Activated CD4-positive, alpha-beta memory T cell treated with anti-CD3 and anti-CD28 coated beads, Interleukin-2, amount 10 ng/mL, durations not matched to agents 7 days and 5 days (primary cell): ENCODE measurements around the gene CMTM7. TPM values are rescaled to one million over a fixed set of nuclear protein-coding genes. Genes with fewer than 3 reads are reported as not detected.
"Not testable (repeated sequence)": the region's sequence is repeated elsewhere in the genome, so short reads cannot be mapped to it uniquely, and the experiment has no call there.

Experiments
- CTCF ChIA-PET: fragments of 350-600 bp; sonication (Branson Sonifier 250); formaldehyde crosslinking; loops from one replicate; lab custom pipeline; 2021; ENCODE audit warnings: antibody characterized with exemption, inconsistent platforms; lab: Charles Lee
- POLR2A ChIA-PET: fragments of 350-600 bp; sonication (Branson Sonifier 250); formaldehyde crosslinking; loops from one replicate; lab custom pipeline; 2021; ENCODE audit warnings: antibody characterized with exemption; lab: Charles Lee
- DNase-seq: peaks from one replicate; pipeline ENCODE4 v3.0.0-alpha.2; 2020
- H3K27ac Mint-ChIP-seq: one replicate; pipeline ENCODE4 v1.8.0; 2021; ENCODE audit warnings: mild to moderate bottlenecking, mixed read lengths
- H3K27me3 Mint-ChIP-seq: one replicate; pipeline ENCODE4 v1.8.0; 2021; ENCODE audit warnings: mixed read lengths
- H3K36me3 Mint-ChIP-seq: one replicate; pipeline ENCODE4 v1.8.0; 2021; ENCODE audit warnings: low read depth, mixed read lengths
- H3K4me1 Mint-ChIP-seq: one replicate; pipeline ENCODE4 v1.8.0; 2021; ENCODE audit warnings: mixed read lengths
- H3K4me3 Mint-ChIP-seq: one replicate; pipeline ENCODE4 v1.8.0; 2021; ENCODE audit warnings: mild to moderate bottlenecking, mixed read lengths
- H3K9me3 Mint-ChIP-seq: one replicate; pipeline ENCODE4 v1.8.0; 2021; ENCODE audit warnings: mixed read lengths
- total RNA-seq, 2 experiments: library from RNA; stranded (reverse); gene quantifications; one replicate each; pipeline ENCODE4 v1.2.3, GENCODE V29; 2021

CMTM7 gene
- total RNA-seq, 2 experiments from 2014 or later = 47.0 to 47.3 TPM

DNA sequence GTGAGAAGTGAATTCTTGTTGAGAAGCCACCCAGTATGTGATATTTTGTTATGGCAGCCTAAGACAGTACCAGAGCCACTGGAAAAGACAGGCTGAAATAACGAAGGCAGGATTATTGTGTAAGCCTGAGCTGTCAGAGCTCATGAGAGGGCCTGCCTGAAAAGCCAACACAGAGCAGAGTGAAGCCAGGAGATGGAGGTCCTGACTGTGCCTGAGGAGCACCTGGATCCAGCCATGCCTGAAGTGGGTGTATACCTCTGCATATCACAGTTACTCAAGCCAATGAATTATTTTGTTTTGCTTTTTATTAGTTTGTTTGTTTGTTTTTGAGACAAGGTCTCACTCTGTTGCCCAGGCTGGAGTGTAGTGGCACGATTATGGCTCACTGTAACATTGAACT is 4.1 kb upstream of the CMTM7 start:
- Mint-ChIP-seq H3K36me3 (peaks cover 3% of the 10 kb centered on the region), H3K4me3 (no peak overlapping the region)
- no peak for DNase-seq

DNA sequence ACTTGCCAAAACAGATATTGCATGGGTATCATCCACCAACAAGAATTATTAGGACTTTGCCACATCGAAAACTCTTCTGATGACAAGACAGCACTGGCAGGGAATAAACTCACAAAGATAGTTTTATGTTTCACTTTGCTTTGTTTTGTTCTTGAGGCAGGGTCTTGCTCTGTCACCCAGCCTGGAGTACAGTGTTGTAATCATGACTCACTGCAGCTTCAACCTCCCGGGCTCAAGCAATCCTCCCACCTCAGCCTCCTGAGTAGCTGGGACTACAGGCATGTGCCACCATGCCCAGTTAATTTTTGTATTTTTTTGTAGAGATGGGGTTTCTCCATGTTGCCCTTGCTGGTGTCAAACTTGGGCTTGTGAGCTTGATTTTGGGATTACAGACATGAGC is 2.1 kb upstream of the CMTM7 start:
- H3K27ac Mint-ChIP-seq, H3K4me3 Mint-ChIP-seq, H3K9me3 Mint-ChIP-seq, DNase-seq, H3K27me3 Mint-ChIP-seq, POLR2A ChIA-PET: not testable (repeated sequence)
- Mint-ChIP-seq H3K4me1 (peaks cover 29% of the 10 kb centered on the region), H3K36me3 (peaks cover 21% of the 10 kb centered on the region)
- CTCF ChIA-PET = interaction anchor here (0.7 to 3.5 kb wide), 4 partner anchors 14 to 151 kb away, joined by 4 to 23 read pairs (median 6); partner anchors contain the start of gene CMTM8

More for the DNA sequence above, 4.1 kb upstream of the CMTM7 start:
- Mint-ChIP-seq H3K27ac (no peak overlapping the region), H3K4me1 (peaks cover 14% of the 10 kb centered on the region), H3K9me3 (no peaks in the 10 kb centered on the region), H3K27me3 (peaks cover 8% of the 10 kb centered on the region)
- CTCF ChIA-PET = interaction anchor here (1.3 to 1.5 kb wide), 2 partner anchors 11 to 12 kb away, joined by 4 to 9 read pairs; no protein-coding TSS in a partner anchor
- POLR2A ChIA-PET = interaction anchor here (1.2 to 1.3 kb wide), 2 partner anchors 11 to 281 kb away, joined by 3 to 5 read pairs; partner anchors contain the start of gene GPD1L

DNA sequence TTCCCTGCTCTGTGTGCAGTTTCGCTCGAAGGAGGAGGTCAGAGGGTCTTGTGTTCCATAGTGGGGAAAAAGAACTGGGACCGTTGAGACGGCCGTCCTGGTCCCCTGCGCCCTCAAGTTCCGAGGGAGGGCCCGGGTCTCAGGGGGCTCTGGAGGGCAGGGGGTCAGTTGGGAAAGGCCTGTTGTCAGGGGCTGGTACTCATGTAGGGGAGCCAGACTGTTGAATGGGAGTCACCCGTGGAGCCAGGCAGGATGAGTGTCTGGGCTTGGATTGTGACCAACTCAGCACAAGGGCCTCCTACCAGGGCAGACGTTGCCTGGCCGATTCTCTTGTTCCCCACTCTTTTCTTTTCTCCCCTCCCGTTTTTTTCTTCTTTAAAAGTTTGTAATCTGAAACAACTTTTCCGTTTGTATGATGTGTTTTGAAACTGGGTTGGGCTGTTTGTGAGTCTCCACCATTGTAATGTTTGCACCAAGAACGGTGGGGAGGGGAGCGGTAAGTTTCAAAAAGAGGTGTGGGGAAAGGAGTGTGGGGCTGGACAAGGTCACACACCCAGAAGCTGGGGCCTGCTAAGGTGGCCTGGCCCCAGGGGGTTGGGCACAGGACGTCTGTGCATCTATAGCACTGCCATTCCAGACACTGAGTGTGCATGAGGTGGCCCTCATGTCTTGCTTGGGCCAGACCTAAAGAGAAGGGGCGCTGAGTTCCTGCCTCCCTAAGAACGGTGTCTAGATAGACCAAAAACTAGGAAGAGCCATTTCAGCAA is 1.1 kb downstream of the CMTM7 start:
- Mint-ChIP-seq H3K36me3 (peaks cover 27% of the 10 kb centered on the region), H3K27me3 (no peaks in the 10 kb centered on the region), H3K4me3 (peak overlapping the region; percentile 97), H3K9me3 (no peaks in the 10 kb centered on the region), H3K4me1 (peaks cover 55% of the 10 kb centered on the region), H3K27ac (peak overlapping the region; percentile 90)
- CTCF ChIA-PET = interaction anchor here (3.5 kb wide), 1 partner anchor 17 kb away, joined by 23 read pairs; no protein-coding TSS in a partner anchor
- POLR2A ChIA-PET = interaction anchor here (0.9 to 3.1 kb wide), 10 partner anchors 8 to 109 kb away, joined by 3 to 18 read pairs (median 6); partner anchors contain the start of gene CMTM6
- DNase-seq = peak; percentile 36

DNA sequence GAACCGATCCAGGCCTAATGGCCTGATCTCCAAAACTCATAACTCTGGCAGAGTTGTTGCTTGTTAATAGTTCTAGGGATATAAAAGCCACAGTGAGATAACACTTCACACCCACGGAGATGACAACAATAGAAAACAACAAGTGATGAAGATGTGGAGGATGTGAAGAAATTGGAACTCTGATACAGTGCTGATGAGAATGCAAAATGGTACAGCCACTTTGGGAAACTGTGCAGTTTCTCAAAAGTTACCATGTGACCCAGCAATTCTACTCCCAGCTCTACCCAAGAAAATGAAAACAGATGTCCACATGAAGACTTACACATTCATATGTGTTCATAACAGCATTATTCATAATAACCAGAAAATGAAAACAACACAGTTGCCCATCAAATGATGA is 3.8 kb downstream of the CMTM7 start:
- CTCF ChIA-PET = interaction anchor here (1.0 to 5.7 kb wide), 5 partner anchors 12 to 72 kb away, joined by 3 to 45 read pairs (median 10); no protein-coding TSS in a partner anchor
- POLR2A ChIA-PET = interaction anchor here (1.2 to 3.5 kb wide), 6 partner anchors 21 to 107 kb away, joined by 3 to 10 read pairs (median 4); partner anchors contain the start of gene CMTM6

DNA sequence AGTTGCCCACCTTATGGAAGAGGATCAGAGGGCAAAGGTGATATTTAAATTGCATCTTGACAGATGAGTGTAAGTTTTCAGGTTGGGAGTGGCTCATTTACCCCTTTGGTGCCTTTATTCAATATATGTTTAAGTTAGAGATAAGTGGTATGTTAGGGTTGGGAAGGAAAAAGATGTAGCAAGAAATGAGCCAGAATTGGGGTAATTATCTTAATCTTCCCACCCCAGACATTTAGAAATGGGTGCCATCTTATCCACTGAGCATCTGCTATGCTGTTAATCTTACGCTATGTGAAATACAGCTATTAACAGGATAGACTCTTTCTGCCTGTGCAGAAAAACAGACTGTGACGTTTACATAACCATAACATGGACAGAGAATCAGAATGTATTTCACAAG is 6.3 kb downstream of the CMTM7 start:
- Mint-ChIP-seq H3K27ac (no peak overlapping the region), H3K36me3 (peaks cover 22% of the 10 kb centered on the region), H3K4me3 (no peak overlapping the region), H3K4me1 (peaks cover 77% of the 10 kb centered on the region), H3K9me3 (no peaks in the 10 kb centered on the region), H3K27me3 (no peaks in the 10 kb centered on the region)
- POLR2A ChIA-PET = no interaction called here
- no peak for DNase-seq
- CTCF ChIA-PET = interaction anchor here (1.2 to 5.7 kb wide), 4 partner anchors 17 to 70 kb away, joined by 3 to 45 read pairs (median 12); no protein-coding TSS in a partner anchor

More for the DNA sequence above, 3.8 kb downstream of the CMTM7 start:
- Mint-ChIP-seq H3K4me3 (no peak overlapping the region), H3K27ac (no peak overlapping the region), H3K36me3 (peaks cover 27% of the 10 kb centered on the region), H3K4me1 (peaks cover 72% of the 10 kb centered on the region), H3K9me3 (no peaks in the 10 kb centered on the region), H3K27me3 (no peaks in the 10 kb centered on the region)
- DNase-seq = no peak

DNA sequence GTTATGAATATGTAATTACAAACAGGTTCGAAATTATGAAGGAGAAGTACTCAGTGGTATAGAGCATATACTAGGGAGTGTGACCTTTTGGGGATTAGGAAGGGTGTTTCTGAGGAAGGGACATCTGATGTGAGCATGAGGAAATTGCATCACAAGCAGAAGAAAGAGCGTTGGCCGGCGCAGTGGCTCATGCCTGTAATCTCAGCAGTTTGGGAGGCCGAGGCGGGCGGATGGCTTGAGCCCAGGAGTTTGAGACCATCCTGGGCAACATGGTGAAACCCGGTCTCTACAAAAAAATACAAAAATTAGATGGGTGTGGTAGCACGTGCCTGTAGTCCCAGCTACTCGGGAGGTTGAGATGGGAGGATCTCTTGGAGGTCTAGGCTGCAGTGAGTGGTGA is 6.9 kb downstream of the CMTM7 start:
- ChIA-PET POLR2A (no interaction called here), CTCF (interaction anchor here (2.4 to 5.7 kb wide), 3 partner anchors 22 to 70 kb away, joined by 8 to 45 read pairs (median 15); no protein-coding TSS in a partner anchor)
- H3K27ac Mint-ChIP-seq = no peak overlapping the region
- H3K9me3 Mint-ChIP-seq = no peaks in the 10 kb centered on the region
- peaks cover 16% of the 10 kb centered on the region for H3K36me3 Mint-ChIP-seq
- H3K4me3 Mint-ChIP-seq = no peak overlapping the region
- H3K4me1 Mint-ChIP-seq = peaks cover 77% of the 10 kb centered on the region
- no peak for DNase-seq
- no peaks in the 10 kb centered on the region for H3K27me3 Mint-ChIP-seq

DNA sequence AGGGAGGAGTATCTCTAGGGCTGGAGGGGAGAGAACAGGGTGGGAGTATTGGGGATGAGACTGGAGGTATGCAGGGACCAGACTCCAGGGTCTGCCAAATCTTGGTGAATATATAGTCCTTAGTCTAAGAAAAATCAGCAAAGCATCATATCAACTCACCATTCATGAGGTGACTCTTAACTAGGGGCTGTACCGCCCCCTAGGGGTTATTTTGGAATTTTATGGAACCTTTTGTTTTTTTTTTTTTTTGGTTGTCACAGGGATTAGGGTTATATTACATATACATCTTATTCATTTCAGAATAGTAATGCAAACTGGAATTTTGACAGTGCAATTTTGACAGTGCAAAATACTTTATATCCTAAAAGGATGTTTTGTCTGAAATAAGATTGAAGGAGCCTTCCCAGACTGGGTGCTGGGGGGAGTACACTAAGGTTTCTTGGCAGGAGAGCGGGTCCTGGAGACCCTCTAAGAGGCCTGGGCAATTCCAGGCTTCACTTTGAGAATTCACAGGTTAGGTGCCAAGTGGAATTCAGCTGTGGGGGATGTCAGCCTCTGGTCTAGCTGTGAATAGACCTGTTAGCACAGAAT is 7.5 kb downstream of the CMTM7 start:
- Mint-ChIP-seq H3K27ac (peak overlapping the region; percentile 37), H3K36me3 (peaks cover 12% of the 10 kb centered on the region)
- CTCF ChIA-PET = interaction anchor here (0.6 to 5.7 kb wide), 10 partner anchors 14 to 81 kb away, joined by 3 to 45 read pairs (median 4); no protein-coding TSS in a partner anchor

DNA sequence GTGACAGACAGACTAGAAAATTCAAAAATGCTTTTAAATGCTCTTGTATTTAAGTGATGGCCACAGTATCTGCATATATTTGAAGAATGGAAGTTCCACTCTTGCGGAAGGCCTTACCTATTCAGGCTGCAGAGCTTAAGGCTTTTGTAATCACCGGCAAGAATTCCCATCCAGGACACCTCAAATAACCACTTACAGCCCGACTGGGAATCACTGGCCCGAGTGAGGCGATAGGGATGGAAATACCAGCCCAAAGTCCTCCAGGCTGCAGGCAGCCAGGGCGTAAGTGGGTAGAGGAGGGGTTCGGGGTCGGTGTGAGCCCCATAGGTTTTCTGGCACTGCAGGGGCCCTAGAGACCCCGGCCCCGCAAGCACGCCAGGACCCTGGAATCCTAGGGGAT is 9.5 kb downstream of the CMTM7 start:
- Mint-ChIP-seq H3K9me3 (no peaks in the 10 kb centered on the region), H3K4me3 (peak overlapping the region; percentile 78), H3K27ac (peak overlapping the region; percentile 96), H3K36me3 (peaks cover 19% of the 10 kb centered on the region), H3K27me3 (no peaks in the 10 kb centered on the region), H3K4me1 (peaks cover 58% of the 10 kb centered on the region)
- ChIA-PET POLR2A (interaction anchor here (0.8 to 2.0 kb wide), 5 partner anchors 10 to 59 kb away, joined by 3 to 18 read pairs (median 5); partner anchors contain the start of gene CMTM7), CTCF (interaction anchor here (0.8 to 2.4 kb wide), 5 partner anchors 10 to 226 kb away, joined by 3 to 16 read pairs (median 4); partner anchors contain the start of gene CMTM7)
- no peak for DNase-seq

More for the DNA sequence above, 7.5 kb downstream of the CMTM7 start:
- DNase-seq = peak; percentile 45
- no peaks in the 10 kb centered on the region for H3K9me3 Mint-ChIP-seq
- no peak overlapping the region for H3K4me3 Mint-ChIP-seq
- peaks cover 75% of the 10 kb centered on the region for H3K4me1 Mint-ChIP-seq
- no peaks in the 10 kb centered on the region for H3K27me3 Mint-ChIP-seq
- POLR2A ChIA-PET = interaction anchor here (2.0 kb wide), 1 partner anchor 8 kb away, joined by 18 read pairs; the partner anchor contains the start of gene CMTM7

DNA sequence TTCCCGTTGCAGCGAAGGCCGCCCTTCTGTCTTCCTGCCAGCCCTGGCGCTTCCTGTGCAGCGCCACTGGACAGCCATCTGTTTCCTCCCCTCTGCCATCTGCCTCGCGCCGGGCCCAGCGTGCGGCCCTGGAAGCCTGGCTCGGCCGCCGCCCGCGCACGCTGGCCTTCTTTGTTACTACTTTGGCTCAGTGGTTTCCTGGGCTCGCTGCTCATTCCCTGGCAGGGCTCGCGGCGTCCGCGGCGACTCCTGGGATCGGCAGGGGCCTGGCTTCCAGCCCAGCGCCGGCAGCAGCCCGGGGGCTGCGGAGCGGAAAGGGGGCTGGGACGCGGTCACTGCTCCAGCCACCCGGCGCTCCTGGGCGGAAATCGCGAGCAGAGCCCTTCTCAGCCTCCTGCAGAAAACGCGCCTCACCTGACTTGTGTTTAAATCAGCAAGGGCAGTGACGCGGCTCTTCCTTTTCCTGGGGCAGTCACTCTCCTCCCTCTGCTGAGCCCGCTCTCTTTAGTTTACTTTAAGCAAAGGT is 10.0 kb downstream of the CMTM7 start:
- H3K27ac Mint-ChIP-seq = peak overlapping the region; percentile 96
- no peaks in the 10 kb centered on the region for H3K9me3 Mint-ChIP-seq
- ChIA-PET CTCF (interaction anchor here (0.8 to 2.4 kb wide), 4 partner anchors 11 to 66 kb away, joined by 3 to 16 read pairs (median 6); partner anchors contain the start of gene CMTM7), POLR2A (interaction anchor here (0.6 to 2.0 kb wide), 7 partner anchors 9 to 59 kb away, joined by 3 to 18 read pairs (median 5); partner anchors contain the start of gene CMTM7)
- H3K4me3 Mint-ChIP-seq = peak overlapping the region; percentile 78
- H3K4me1 Mint-ChIP-seq = peaks cover 58% of the 10 kb centered on the region
- peaks cover 22% of the 10 kb centered on the region for H3K36me3 Mint-ChIP-seq
- no peaks in the 10 kb centered on the region for H3K27me3 Mint-ChIP-seq
- DNase-seq = peak; percentile 71

DNA sequence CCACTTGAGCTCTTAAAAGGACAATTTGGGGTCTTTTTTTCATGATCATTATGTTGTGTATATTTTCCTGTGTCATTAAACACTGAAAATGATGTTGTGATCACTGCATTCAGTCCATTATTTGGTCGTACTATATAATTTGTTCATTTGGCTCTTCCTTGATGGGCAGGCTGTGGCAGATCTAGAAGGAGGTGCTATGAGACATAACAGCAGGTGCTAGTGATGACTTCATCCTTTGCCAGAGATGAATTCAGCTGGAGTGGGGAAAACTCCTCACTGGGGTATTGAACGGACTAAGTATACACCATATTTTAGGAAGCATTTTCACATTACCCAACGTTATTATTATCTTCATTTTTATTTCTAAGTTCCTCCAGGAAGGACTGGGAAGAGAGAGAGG is 12.0 kb downstream of the CMTM7 start:
- no peak for DNase-seq
- no peaks in the 10 kb centered on the region for H3K27me3 Mint-ChIP-seq
- POLR2A ChIA-PET = interaction anchor here (1.3 kb wide), 1 partner anchor 11 kb away, joined by 4 read pairs; no protein-coding TSS in a partner anchor
- H3K36me3 Mint-ChIP-seq = peaks cover 23% of the 10 kb centered on the region
- no peak overlapping the region for H3K4me3 Mint-ChIP-seq
- peaks cover 50% of the 10 kb centered on the region for H3K4me1 Mint-ChIP-seq
- H3K9me3 Mint-ChIP-seq = no peaks in the 10 kb centered on the region
- CTCF ChIA-PET = interaction anchor here (1.3 to 2.0 kb wide), 2 partner anchors 11 to 64 kb away, joined by 4 to 8 read pairs; no protein-coding TSS in a partner anchor
- no peak overlapping the region for H3K27ac Mint-ChIP-seq

DNA sequence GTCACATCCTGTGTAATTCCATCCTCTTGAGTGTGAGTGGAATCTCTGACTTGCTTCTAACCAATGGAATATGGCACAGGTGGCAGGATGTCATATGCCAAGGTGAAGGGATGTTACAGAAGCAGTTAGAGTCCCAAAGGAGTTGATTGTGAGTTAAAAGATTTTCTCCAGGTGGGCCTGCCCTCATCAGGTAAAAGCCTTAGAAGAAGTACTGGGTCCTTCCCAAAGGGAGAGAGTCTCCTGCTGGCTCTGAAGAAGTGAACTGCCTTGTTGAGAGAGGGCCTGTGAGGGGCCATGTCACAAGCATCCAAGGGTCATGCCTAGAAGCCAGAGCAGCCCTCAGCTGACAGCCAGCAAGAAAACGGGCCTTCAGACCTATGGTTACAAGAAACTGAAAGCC is 13.1 kb downstream of the CMTM7 start:
- ChIA-PET CTCF (interaction anchor here (2.0 kb wide), 1 partner anchor 63 kb away, joined by 8 read pairs; no protein-coding TSS in a partner anchor), POLR2A (interaction anchor here (0.6 to 2.1 kb wide), 2 partner anchors 10 to 56 kb away, joined by 3 to 7 read pairs; no protein-coding TSS in a partner anchor)
- Mint-ChIP-seq H3K36me3 (peaks cover 27% of the 10 kb centered on the region), H3K27ac (no peak overlapping the region), H3K9me3 (no peaks in the 10 kb centered on the region), H3K4me1 (peaks cover 43% of the 10 kb centered on the region), H3K4me3 (no peak overlapping the region), H3K27me3 (no peaks in the 10 kb centered on the region)
- DNase-seq = no peak

DNA sequence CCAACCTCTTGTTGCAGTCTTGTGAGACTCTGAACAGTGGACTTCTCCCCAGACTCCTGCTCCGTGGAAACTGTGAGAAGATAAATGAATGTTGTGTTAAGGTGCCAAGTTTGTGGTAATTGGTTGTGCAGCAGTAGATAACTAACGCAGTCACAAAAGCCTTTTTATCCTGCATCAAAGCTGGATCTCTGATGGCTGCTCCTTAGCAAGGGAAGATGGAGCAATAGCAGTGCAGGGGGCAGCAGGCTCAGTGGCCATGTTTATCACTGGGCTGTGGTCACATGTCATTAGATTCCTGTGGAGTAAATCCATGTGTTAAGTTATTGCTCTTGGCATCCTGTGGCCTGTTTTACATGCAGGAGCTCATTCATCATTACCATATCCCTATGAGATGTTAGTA is 13.5 kb downstream of the CMTM7 start:
- CTCF ChIA-PET = interaction anchor here (2.0 kb wide), 1 partner anchor 63 kb away, joined by 8 read pairs; no protein-coding TSS in a partner anchor
- H3K27me3 Mint-ChIP-seq = no peaks in the 10 kb centered on the region
- H3K36me3 Mint-ChIP-seq = peaks cover 27% of the 10 kb centered on the region
- no peaks in the 10 kb centered on the region for H3K9me3 Mint-ChIP-seq
- DNase-seq = no peak
- no peak overlapping the region for H3K4me3 Mint-ChIP-seq
- POLR2A ChIA-PET = interaction anchor here (0.6 to 2.1 kb wide), 2 partner anchors 9 to 55 kb away, joined by 3 to 7 read pairs; no protein-coding TSS in a partner anchor
- peaks cover 46% of the 10 kb centered on the region for H3K4me1 Mint-ChIP-seq
- H3K27ac Mint-ChIP-seq = no peak overlapping the region
